K562 (cell line): ENCODE results near the gene KCP. TPM values are rescaled to one million over a fixed set of nuclear protein-coding genes. Genes with fewer than 3 reads are reported as not detected.
A peak's percentile ranks its signal among the peaks of the same experiment; 100 is the strongest.

ENCODE experiments used
- ATF4 ChIP-seq: fragments of 450-650 bp; formaldehyde crosslinking; IDR thresholded peaks from 2 replicates; pipeline ENCODE4 v1.4.0; 2022; ENCODE audit warnings: mild to moderate bottlenecking, moderate library complexity
- BRD9 ChIP-seq: fragments of 450-650 bp; IDR thresholded peaks from 2 replicates; pipeline ENCODE4 v1.6.1; 2018; ENCODE audit warnings: low read depth; ENCODE audit not compliant: partially characterized antibody
- EWSR1 ChIP-seq: fragments of 450-650 bp; IDR thresholded peaks from 2 replicates; pipeline ENCODE4 v1.6.1; 2018; ENCODE audit warnings: borderline replicate concordance, mild to moderate bottlenecking, low read depth, moderate library complexity; ENCODE audit not compliant: partially characterized antibody
- HNRNPL ChIP-seq: fragments of 200-400 bp; formaldehyde crosslinking; IDR thresholded peaks from 2 replicates; pipeline ENCODE4 v1.6.1; 2017; ENCODE audit warnings: low read depth, mild to moderate bottlenecking, low read length
- HOXB6 ChIP-seq: fragments of 250-450 bp; sonication (Bioruptor Pico); IDR thresholded peaks from 2 replicates; pipeline ENCODE4 v1.5.1; 2022; ENCODE audit warnings: mild to moderate bottlenecking, borderline replicate concordance
- ILK ChIP-seq: fragments of 450-650 bp; IDR thresholded peaks from 2 replicates; pipeline ENCODE4 v1.6.1; 2016; ENCODE audit warnings: missing genetic modification characterization, low read depth, mild to moderate bottlenecking, missing compliant biosample characterization, moderate library complexity, borderline replicate concordance
- IRF2 ChIP-seq: sonication (generic); formaldehyde crosslinking; IDR thresholded peaks from 2 replicates; pipeline ENCODE4 v1.8.1; 2022; ENCODE audit warnings: mild to moderate bottlenecking, missing genetic modification reagents
- LEF1 ChIP-seq: fragments of 450-650 bp; IDR thresholded peaks from 2 replicates; pipeline ENCODE4 v1.6.1; 2016; ENCODE audit warnings: mild to moderate bottlenecking
- MCM7 ChIP-seq, 2 experiments: fragments of 450-650 bp; IDR thresholded peaks; 2 replicates each; pipeline ENCODE4 v1.6.1; 2016 to 2018
- MIER1 ChIP-seq: fragments of 450-650 bp; IDR thresholded peaks from 2 replicates; pipeline ENCODE4 v1.6.1; 2016; ENCODE audit warnings: antibody characterized with exemption, mild to moderate bottlenecking, low read depth
- MLLT1 ChIP-seq, 2 experiments: fragments of 450-650 bp; IDR thresholded peaks; 2 replicates each; pipeline ENCODE4 v1.6.1; 2016
- NFATC3 ChIP-seq: fragments of 450-650 bp; IDR thresholded peaks from 2 replicates; pipeline ENCODE4 v1.6.1; 2017; ENCODE audit warnings: mild to moderate bottlenecking
- NONO ChIP-seq, 2 experiments: fragments of 200-400 bp in 1 of 2; fragments of 450-650 bp in 1 of 2; formaldehyde crosslinking in 1 of 2; IDR thresholded peaks; 2 replicates each; pipeline ENCODE4 v1.6.1; 2017; ENCODE audit warnings: low read depth in 2 of 2, mild to moderate bottlenecking in 2 of 2, moderate library complexity in 2 of 2, low read length in 1 of 2
- RBM14 ChIP-seq: fragments of 200-400 bp; formaldehyde crosslinking; IDR thresholded peaks from 2 replicates; pipeline ENCODE4 v1.6.1; 2018; ENCODE audit warnings: low read depth, mild to moderate bottlenecking, low read length, moderate library complexity, borderline replicate concordance; ENCODE audit not compliant: insufficient read depth
- RFX1 ChIP-seq: fragments of 450-650 bp; IDR thresholded peaks from 2 replicates; pipeline ENCODE4 v1.6.1; 2016; ENCODE audit warnings: mild to moderate bottlenecking, moderate library complexity
- SREBF2 ChIP-seq: sonication (generic); formaldehyde crosslinking; IDR thresholded peaks from 2 replicates; pipeline ENCODE4 v1.4.0; 2020; ENCODE audit warnings: mild to moderate bottlenecking, missing genetic modification reagents
- ZMIZ1 ChIP-seq, 2 experiments: fragments of 150-350 bp in 1 of 2; IDR thresholded peaks; 2 replicates each; pipeline ENCODE4 v1.6.1; 2012 to 2016; ENCODE audit warnings: low read depth in 2 of 2, low read length in 2 of 2, mild to moderate bottlenecking in 1 of 2, moderate library complexity in 1 of 2
- ZNF197 ChIP-seq: fragments of 200-800 bp; sonication (Bioruptor generic); IDR thresholded peaks from 2 replicates; pipeline ENCODE4 v1.6.1; 2016; ENCODE audit warnings: low read depth, missing genetic modification characterization, missing compliant biosample characterization
- ZNF280A ChIP-seq: fragments of 450-650 bp; IDR thresholded peaks from 2 replicates; pipeline ENCODE4 v1.6.1; 2018; ENCODE audit warnings: mild to moderate bottlenecking, low read depth; ENCODE audit not compliant: partially characterized antibody
- ZNF347 ChIP-seq: fragments of 450-650 bp; formaldehyde crosslinking; IDR thresholded peaks from 2 replicates; pipeline ENCODE4 v1.4.0; 2020; ENCODE audit warnings: low read depth, mild to moderate bottlenecking, moderate library complexity
- ZNF511 ChIP-seq: sonication (generic); formaldehyde crosslinking; IDR thresholded peaks from 2 replicates; pipeline ENCODE4 v1.8.0; 2022; ENCODE audit warnings: mild to moderate bottlenecking, missing genetic modification reagents
- polyA plus RNA-seq, 8 experiments: library from polyadenylated mRNA; depleted of rRNA in 4 of 8; stranded (reverse) in 5 of 8; unstranded in 3 of 8; fragments of >200 nt; fragmentation: Nextera tagmentation in 2 of 8; fragmentation: Illumina TruSeq in 1 of 8; extraction: Ambion mirVana in 2 of 8; extraction: Trizol in 1 of 8; gene quantifications; 2 replicates each; pipeline versions ENCODE4 v1.2.1 to v1.2.3, GENCODE V29; 2011 to 2014; ENCODE audit warnings: inconsistent platforms in 1 of 8, missing spikeins in 1 of 8
- total RNA-seq, 7 experiments: library from RNA; depleted of rRNA in 6 of 7; stranded (reverse); fragments of >200 nt in 6 of 7; fragmentation: Illumina TruSeq in 2 of 7; extraction: Trizol in 2 of 7; gene quantifications; 2 replicates each; pipeline versions ENCODE4 v1.2.1 to v1.2.3, GENCODE V29; 2011 to 2021; ENCODE audit warnings: low replicate concordance in 1 of 7

The KCP gene
- total and polyA plus RNA-seq, 9 of the 15 experiments (the other 6 are each of a cell fraction or from before 2014, with no cell fraction given), result 0.06 to 0.17 (median 0.12) TPM; not detected in 3

- TF ChIP-seq LEF1, result peak; percentile 36; the same call in 1 of the 2 replicates
- no peak for TF ChIP-seq ZNF511 (CRISPR knock-in tag)
- no peak for TF ChIP-seq HNRNPL
- peak in 1 of 2 experiments; percentile 47; a peak in 1 of 4 replicates for TF ChIP-seq ZMIZ1 (IDR thresholded peaks at IDR 0.05; ENCODE audit: low read depth in 2 of 2, low read length in 2 of 2)
- no peak for TF ChIP-seq SREBF2 (CRISPR knock-in tag)
- no peak for TF ChIP-seq MCM7 (IDR thresholded peaks at IDR 0.05)
- TF ChIP-seq EWSR1, result no peak
- TF ChIP-seq IRF2 (CRISPR knock-in tag), result no peak
- no peak for TF ChIP-seq ATF4 (CRISPR knock-in tag)
- TF ChIP-seq RFX1, result no peak
- TF ChIP-seq ZNF197, result no peak
- 0 out of 4 replicates have a peak, but pooled peaks of 1 of the 2 experiments have one; percentile 16 for TF ChIP-seq NONO (IDR thresholded peaks at IDR 0.05; ENCODE audit: low read depth in 2 of 2, low read length in 1 of 2)
- TF ChIP-seq NFATC3, result no peak
- no peak for TF ChIP-seq MIER1
- no peak for TF ChIP-seq MLLT1 (IDR thresholded peaks at IDR 0.05)
- no peak for TF ChIP-seq HOXB6 (CRISPR knock-in tag)
- no peak for TF ChIP-seq ZNF347 (CRISPR knock-in tag)
- TF ChIP-seq RBM14, result no peak
- no peak for TF ChIP-seq ILK
- no peak for TF ChIP-seq ZNF280A
- TF ChIP-seq BRD9, result peak; percentile 23
Measured at GRCh38 chr7:128863433-128863989, 47.0 kb downstream of the KCP start (continued).
